GM23248 (cell line): ENCODE data around the gene MIAT.

Experiments used
- EZH2 ChIP-seq: fragments of 200-600 bp; sonication (generic); IDR thresholded peaks from 2 replicates; pipeline ENCODE4 v1.6.1; 2018; ENCODE audit warnings: antibody characterized with exemption, mild to moderate bottlenecking; ENCODE audit not compliant: insufficient read depth, poor library complexity, severe bottlenecking
- EZH2phosphoT487 ChIP-seq: fragments of 200-600 bp; sonication (generic); IDR thresholded peaks from 2 replicates; pipeline ENCODE4 v1.6.1; 2018; ENCODE audit warnings: antibody characterized with exemption, moderate library complexity, mild to moderate bottlenecking, low read depth; ENCODE audit not compliant: insufficient read depth

GRCh38 chr22:26648528-26649388 is 8.6 kb upstream of the MIAT start:
- TF ChIP-seq EZH2phosphoT487 (no peak), EZH2 (no peak)
